HG03378 (cell line): Measurements from ENCODE around the gene LARGE1.

Source experiments
- ATAC-seq: cut with Tn5 transposase; IDR thresholded peaks from one replicate; pipeline ENCODE4 v1.9.1; 2021; ENCODE audit warnings: mild to moderate bottlenecking, moderate library complexity; ENCODE audit not compliant: unreplicated experiment

Gene LARGE1

DNA sequence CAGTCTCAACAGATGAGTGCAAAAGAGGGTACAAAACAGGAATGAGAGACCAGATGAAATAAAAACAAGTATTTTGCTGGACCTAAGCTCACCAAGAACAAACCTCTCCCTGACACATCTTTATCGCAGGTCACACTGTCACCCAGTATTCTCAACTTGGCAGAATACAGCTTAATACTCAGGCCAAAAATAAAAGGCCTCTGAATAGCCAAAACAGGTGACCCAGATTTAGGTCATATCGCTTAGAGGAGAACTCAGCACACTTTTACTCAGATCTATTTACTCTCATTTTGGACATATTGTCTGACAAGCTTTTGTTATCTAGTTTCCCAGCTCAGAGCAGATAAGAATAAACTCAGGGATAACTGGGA lies 645.2 kb downstream of the LARGE1 start:
- no peak for ATAC-seq

- no peak for ATAC-seq
Measured at GRCh38 chr22:33274214-33275072, 645.8 kb downstream of the LARGE1 start.

GRCh38 chr22:33272871-33273270 lies 647.4 kb downstream of the LARGE1 start:
- no peak for ATAC-seq

DNA sequence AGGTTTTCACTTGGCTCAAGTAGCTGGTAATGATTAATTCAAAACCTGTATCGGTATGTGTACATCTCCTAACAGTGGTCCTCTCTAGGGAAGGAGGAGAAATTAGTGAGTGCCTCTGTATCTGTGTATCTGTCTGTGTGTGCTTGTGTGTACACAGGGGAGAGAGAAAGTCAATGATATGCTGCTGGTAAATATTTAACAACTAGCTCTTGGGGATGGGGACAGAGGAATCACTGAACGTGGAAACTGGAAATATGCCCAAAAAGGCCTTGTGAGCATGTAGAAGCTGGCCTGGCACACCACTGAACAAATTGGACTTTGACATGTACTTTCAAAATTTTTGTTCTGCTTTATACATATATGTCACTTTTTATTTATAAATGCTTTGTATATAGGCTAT lies 648.1 kb downstream of the LARGE1 start:
- peak; percentile 18 for ATAC-seq

- ATAC-seq = peak; percentile 70
Measured at GRCh38 chr22:33271390-33272161, 648.7 kb downstream of the LARGE1 start.

DNA sequence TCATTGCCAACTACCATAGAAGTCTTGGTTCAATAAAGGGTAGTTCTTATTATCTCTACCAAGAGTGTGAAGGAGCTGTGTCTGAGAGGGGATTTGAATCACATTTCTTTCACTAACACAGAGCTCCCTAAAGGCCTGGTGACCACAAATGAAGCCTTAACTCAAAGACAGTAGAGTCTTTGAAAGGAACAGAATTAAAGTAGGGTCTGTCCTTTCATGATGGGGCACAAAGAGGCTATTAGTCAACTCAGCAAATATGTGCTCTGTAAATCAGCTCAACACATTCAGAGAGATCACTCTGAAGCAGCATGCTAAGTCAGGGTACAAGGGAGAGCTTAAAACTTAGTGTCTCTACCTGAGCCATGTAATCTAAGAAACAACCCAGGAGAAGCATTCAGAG lies 649.7 kb downstream of the LARGE1 start:
- ATAC-seq = no peak

DNA sequence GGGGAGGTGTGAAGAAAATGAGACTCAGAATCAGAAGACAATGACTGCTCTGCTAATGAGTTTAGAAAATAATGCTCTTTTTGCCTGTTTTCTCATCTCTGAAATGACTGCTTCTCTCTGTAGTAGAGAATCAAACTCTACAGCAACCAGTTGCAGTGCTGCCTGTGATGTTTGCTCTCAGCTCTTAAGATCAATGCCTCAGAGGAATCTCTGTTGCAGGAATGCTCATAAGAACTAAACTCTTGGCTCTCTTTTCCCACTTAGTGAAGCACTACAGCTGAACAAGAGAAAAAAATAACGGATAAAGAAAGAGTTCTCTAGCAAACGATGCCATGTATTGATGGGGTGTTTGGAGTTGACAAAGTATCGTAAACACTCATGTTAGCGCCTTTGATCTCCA lies 658.6 kb downstream of the LARGE1 start:
- ATAC-seq = no peak

GRCh38 chr22:33260498-33260897 lies 659.8 kb downstream of the LARGE1 start:
- no peak for ATAC-seq

- no peak for ATAC-seq
Measured at GRCh38 chr22:33255791-33256190, 664.5 kb downstream of the LARGE1 start.

GRCh38 chr22:33248948-33249347 lies 671.3 kb downstream of the LARGE1 start:
- no peak for ATAC-seq

DNA sequence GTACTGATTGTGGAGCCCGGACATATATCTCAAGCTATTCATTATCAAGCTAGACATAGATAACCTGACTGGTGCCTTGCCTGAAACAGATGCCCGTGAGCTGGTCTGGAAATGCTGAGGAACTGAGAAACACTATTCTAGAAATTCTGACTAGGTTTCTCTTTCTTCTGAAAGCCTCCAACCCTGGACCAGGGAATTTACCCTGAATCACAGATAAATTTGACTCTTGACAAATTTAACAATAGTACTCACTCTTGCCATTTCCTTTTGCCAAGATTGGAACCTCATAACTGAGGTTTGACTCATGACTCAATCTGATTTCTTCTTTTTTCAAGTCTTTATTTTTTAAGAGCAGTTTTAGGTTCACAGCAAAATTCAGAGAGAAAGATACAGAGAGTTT lies 672.5 kb downstream of the LARGE1 start:
- ATAC-seq = peak; percentile 63

DNA sequence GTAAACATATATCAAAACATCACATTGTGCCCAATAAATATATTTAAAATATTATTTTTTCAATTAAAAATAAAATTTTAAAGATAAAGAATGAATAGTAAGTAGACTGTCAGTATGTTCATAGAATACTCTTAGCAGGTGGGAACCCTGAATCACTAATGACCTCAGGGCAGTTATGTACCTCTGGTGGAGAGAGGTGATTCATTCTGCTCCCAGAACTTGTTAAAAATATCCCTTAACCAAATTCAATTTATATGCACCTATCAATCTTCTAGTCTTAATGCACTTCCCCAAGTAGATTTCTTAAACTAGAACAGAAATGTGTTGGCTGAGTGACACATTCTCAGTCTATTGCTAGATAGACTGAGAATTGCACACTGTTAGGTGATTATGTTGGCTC lies 678.2 kb downstream of the LARGE1 start:
- no peak for ATAC-seq

DNA sequence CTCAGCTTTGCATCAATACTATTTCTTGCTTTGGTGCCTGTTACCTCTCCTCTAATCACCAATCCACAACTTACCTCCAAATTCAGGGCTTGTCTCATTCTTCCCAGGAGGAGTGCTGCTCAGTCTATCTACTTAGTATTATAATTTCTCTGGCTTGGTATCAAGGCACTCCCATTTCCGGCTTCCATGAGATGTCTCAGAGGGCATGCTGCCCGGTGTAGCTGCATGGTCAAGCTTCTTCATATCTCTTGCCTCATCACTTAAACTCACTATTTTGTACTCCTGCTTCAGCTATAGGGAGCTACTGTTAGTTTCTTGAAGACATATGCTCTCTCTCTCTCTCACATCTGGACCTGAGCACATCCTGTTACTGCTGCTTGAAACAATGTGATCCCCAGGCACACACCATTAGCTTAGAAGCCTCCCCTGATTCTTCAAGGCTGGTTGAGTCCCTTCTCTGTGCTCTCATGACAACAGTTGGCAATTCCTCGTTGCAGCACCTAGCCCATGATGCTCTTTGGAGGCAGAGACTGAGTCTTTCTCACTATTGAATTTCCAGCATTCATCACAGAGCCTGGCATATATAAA lies 679.3 kb downstream of the LARGE1 start:
- ATAC-seq = no peak

DNA sequence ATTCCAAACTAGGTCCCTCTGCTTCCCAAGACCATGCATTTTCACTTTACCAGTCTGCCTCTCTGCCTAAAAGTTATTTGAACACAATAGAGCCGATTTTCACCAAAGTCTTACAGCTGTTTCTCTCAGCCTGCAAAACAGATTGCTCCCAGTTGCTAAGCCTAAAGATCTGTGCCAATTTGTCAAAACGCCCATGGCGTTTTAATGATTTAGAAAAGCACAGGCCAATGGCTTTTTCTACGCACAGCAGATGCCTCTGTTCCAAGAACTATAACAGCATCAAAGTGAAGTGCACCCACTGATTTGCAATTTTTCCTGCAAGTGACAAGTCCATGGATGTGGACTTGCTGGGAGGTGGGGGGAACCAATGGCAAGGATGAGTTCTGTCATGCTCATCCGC lies 688.2 kb downstream of the LARGE1 start:
- no peak for ATAC-seq

GRCh38 chr22:33227791-33228190 lies 692.5 kb downstream of the LARGE1 start:
- ATAC-seq = no peak

DNA sequence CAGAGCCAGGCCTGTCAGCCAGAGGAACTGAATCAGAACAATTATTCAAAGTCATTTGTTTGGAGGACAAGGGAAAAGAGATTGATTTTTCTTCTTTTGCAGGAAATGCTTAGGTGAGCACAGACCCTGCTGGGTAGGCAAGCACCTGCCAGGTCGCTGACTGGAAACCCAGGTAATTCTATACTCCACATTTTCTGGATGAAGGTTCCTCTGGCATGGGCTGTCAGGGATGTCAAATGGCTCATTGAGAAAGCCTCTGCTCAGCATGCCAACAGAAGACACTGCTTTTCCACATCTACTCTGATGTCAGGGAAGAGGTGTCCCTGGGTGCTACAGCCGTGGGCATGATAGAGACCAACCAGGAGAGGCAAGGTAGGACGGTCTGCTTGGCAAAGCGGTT lies 695.4 kb downstream of the LARGE1 start:
- ATAC-seq = no peak
